ENCODE measurements around the gene UBE2D2. TPM values are rescaled to one million over a fixed set of nuclear protein-coding genes. Genes with fewer than 3 reads are reported as not detected.

Gene UBE2D2
- total and polyA plus RNA-seq, 2 experiments from 2014 or later: 120 to 172 TPM

DNA sequence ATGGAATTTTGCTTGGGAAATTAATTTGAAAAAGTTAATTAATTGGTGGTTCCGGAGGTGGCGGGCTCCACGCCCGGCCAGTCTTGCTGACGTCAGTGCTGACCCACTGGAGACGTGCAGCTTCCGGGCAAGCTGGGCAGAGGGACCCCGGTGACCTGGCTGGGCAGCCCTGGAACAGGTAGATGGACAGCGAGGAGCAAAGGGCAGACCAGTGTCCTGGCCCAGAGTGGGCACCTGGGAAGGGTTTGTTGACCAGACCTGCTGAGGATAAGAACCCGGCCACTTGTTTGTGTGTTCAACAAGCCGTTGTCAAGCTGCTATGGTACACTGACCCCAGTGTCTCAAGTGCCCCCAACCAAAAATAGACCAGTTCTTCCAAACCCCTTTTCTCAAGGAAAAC lies 104.5 kb downstream of the UBE2D2 start (continued):
- TF ChIP-seq, protein P1, sequence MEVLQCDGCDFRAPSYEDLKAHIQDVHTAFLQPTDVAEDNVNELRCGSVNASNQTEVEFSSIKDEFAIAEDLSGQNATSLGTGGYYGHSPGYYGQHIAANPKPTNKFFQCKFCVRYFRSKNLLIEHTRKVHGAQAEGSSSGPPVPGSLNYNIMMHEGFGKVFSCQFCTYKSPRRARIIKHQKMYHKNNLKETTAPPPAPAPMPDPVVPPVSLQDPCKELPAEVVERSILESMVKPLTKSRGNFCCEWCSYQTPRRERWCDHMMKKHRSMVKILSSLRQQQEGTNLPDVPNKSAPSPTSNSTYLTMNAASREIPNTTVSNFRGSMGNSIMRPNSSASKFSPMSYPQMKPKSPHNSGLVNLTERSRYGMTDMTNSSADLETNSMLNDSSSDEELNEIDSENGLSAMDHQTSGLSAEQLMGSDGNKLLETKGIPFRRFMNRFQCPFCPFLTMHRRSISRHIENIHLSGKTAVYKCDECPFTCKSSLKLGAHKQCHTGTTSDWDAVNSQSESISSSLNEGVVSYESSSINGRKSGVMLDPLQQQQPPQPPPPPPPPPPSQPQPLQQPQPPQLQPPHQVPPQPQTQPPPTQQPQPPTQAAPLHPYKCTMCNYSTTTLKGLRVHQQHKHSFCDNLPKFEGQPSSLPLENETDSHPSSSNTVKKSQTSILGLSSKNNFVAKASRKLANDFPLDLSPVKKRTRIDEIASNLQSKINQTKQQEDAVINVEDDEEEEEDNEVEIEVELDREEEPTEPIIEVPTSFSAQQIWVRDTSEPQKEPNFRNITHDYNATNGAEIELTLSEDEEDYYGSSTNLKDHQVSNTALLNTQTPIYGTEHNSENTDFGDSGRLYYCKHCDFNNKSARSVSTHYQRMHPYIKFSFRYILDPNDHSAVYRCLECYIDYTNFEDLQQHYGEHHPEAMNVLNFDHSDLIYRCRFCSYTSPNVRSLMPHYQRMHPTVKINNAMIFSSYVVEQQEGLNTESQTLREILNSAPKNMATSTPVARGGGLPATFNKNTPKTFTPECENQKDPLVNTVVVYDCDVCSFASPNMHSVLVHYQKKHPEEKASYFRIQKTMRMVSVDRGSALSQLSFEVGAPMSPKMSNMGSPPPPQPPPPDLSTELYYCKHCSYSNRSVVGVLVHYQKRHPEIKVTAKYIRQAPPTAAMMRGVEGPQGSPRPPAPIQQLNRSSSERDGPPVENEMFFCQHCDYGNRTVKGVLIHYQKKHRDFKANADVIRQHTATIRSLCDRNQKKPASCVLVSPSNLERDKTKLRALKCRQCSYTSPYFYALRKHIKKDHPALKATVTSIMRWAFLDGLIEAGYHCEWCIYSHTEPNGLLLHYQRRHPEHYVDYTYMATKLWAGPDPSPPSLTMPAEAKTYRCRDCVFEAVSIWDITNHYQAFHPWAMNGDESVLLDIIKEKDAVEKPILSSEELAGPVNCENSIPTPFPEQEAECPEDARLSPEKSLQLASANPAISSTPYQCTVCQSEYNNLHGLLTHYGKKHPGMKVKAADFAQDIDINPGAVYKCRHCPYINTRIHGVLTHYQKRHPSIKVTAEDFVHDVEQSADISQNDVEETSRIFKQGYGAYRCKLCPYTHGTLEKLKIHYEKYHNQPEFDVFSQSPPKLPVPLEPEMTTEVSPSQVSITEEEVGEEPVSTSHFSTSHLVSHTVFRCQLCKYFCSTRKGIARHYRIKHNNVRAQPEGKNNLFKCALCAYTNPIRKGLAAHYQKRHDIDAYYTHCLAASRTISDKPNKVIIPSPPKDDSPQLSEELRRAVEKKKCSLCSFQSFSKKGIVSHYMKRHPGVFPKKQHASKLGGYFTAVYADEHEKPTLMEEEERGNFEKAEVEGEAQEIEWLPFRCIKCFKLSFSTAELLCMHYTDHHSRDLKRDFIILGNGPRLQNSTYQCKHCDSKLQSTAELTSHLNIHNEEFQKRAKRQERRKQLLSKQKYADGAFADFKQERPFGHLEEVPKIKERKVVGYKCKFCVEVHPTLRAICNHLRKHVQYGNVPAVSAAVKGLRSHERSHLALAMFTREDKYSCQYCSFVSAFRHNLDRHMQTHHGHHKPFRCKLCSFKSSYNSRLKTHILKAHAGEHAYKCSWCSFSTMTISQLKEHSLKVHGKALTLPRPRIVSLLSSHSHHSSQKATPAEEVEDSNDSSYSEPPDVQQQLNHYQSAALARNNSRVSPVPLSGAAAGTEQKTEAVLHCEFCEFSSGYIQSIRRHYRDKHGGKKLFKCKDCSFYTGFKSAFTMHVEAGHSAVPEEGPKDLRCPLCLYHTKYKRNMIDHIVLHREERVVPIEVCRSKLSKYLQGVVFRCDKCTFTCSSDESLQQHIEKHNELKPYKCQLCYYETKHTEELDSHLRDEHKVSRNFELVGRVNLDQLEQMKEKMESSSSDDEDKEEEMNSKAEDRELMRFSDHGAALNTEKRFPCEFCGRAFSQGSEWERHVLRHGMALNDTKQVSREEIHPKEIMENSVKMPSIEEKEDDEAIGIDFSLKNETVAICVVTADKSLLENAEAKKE (CRISPR knock-in tag; IDR thresholded peaks at IDR 0.05): no peak
- TF ChIP-seq, protein P2, sequence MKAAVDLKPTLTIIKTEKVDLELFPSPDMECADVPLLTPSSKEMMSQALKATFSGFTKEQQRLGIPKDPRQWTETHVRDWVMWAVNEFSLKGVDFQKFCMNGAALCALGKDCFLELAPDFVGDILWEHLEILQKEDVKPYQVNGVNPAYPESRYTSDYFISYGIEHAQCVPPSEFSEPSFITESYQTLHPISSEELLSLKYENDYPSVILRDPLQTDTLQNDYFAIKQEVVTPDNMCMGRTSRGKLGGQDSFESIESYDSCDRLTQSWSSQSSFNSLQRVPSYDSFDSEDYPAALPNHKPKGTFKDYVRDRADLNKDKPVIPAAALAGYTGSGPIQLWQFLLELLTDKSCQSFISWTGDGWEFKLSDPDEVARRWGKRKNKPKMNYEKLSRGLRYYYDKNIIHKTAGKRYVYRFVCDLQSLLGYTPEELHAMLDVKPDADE (IDR thresholded peaks at IDR 0.05): no peak
- no peak for TF ChIP-seq CREB1 (CRISPR knock-in tag; IDR thresholded peaks at IDR 0.05; ENCODE audit: low read depth)
- no peak for TF ChIP-seq STAT1 (IDR thresholded peaks at IDR 0.05; ENCODE audit: unreplicated experiment)
- no peak for TF ChIP-seq POLR2AphosphoS5 (IDR thresholded peaks at IDR 0.05; ENCODE audit: low read depth)
- no peak for TF ChIP-seq NANOG (IDR thresholded peaks at IDR 0.05; ENCODE audit: borderline replicate concordance)

DNA sequence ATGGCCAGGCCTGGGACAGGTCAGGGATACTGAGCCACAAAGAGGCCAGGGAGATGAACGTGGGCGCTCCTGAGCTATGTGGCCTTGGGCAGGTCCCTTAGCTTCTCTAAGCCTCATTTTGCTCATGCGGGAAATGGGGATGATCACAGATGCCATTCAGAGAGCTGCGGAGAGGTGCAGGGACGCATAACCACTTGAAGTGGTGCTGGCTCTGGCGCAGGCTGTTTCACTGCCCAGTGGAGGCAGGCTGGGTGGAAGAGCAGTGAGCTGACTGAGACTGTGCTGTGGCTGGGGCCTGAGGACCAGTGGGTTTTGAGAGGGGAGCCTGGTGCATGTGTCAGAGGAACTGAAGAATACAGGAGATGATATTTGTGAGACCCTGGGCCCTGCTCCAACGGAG lies 105.4 kb downstream of the UBE2D2 start:
- Mint-ChIP-seq H3K27me3 (ENCODE audit: insufficient read depth, low read depth, poor library complexity) (peaks cover 26% of the 10 kb centered on the region), H3K9me3 (no peaks in the 10 kb centered on the region; the same call in 2 of the 3 replicates), H3K36me3 (ENCODE audit: low read depth) (peaks cover 4% of the 10 kb centered on the region; the same call in 2 of the 3 replicates), H3K4me1 (peaks cover 82% of the 10 kb centered on the region), H3K27ac (no peak overlapping the region), H3K4me3 (no peak overlapping the region)
- Histone ChIP-seq H3K36me3 (ENCODE audit: insufficient read depth) (no peaks in the 10 kb centered on the region), H3K4me2 (no peak overlapping the region), H3K27me3 (ENCODE audit: insufficient read depth) (no peaks in the 10 kb centered on the region), H2AFZ (no peak overlapping the region), H3K9me2 (ENCODE audit: insufficient read depth) (no peaks in the 10 kb centered on the region), H4K20me1 (replicated peaks; ENCODE audit: insufficient read depth) (peaks cover 85% of the 10 kb centered on the region), H3F3A (replicated peaks; ENCODE audit: low read depth) (peaks cover 13% of the 10 kb centered on the region), H3K4me3 (no peak overlapping the region), H3K4me1 (ENCODE audit: insufficient read depth) (peaks cover 43% of the 10 kb centered on the region), H3K27ac (ENCODE audit: low read depth) (no peak overlapping the region), H3K79me2 (replicated peaks; ENCODE audit: insufficient read depth) (peaks cover 99% of the 10 kb centered on the region)
- DNase-seq (ENCODE audit: low spot score) (no peak), ATAC-seq (no peak)
- no peak for TF ChIP-seq EZH2 (IDR thresholded peaks at IDR 0.05; ENCODE audit: low read depth, unreplicated experiment)
- TF ChIP-seq, protein P2 (IDR thresholded peaks at IDR 0.05): no peak
- no peak for TF ChIP-seq STAT1 (IDR thresholded peaks at IDR 0.05; ENCODE audit: unreplicated experiment)
- no peak for TF ChIP-seq EZH2phosphoT487 (IDR thresholded peaks at IDR 0.05; ENCODE audit: unreplicated experiment)
- TF ChIP-seq POLR2AphosphoS5 (IDR thresholded peaks at IDR 0.05; ENCODE audit: low read depth): no peak
- no peak for TF ChIP-seq ZNF331 (CRISPR knock-in tag; IDR thresholded peaks at IDR 0.05; ENCODE audit: low read depth)
- TF ChIP-seq, protein P3, sequence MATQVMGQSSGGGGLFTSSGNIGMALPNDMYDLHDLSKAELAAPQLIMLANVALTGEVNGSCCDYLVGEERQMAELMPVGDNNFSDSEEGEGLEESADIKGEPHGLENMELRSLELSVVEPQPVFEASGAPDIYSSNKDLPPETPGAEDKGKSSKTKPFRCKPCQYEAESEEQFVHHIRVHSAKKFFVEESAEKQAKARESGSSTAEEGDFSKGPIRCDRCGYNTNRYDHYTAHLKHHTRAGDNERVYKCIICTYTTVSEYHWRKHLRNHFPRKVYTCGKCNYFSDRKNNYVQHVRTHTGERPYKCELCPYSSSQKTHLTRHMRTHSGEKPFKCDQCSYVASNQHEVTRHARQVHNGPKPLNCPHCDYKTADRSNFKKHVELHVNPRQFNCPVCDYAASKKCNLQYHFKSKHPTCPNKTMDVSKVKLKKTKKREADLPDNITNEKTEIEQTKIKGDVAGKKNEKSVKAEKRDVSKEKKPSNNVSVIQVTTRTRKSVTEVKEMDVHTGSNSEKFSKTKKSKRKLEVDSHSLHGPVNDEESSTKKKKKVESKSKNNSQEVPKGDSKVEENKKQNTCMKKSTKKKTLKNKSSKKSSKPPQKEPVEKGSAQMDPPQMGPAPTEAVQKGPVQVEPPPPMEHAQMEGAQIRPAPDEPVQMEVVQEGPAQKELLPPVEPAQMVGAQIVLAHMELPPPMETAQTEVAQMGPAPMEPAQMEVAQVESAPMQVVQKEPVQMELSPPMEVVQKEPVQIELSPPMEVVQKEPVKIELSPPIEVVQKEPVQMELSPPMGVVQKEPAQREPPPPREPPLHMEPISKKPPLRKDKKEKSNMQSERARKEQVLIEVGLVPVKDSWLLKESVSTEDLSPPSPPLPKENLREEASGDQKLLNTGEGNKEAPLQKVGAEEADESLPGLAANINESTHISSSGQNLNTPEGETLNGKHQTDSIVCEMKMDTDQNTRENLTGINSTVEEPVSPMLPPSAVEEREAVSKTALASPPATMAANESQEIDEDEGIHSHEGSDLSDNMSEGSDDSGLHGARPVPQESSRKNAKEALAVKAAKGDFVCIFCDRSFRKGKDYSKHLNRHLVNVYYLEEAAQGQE (IDR thresholded peaks at IDR 0.05; ENCODE audit: unreplicated experiment): no peak
- TF ChIP-seq JUNB (IDR thresholded peaks at IDR 0.05; ENCODE audit: unreplicated experiment): no peak
